PC-3 (cell line): Measurements from ENCODE around the gene NUMA1. TPM values are rescaled to one million over a fixed set of nuclear protein-coding genes. Genes with fewer than 3 reads are reported as not detected.

Experiments used
- ATAC-seq: fragments of 200-7000 bp; cut with Tn5 transposase; 2 replicates; pipeline ENCODE4 v1.9.1; 2020; ENCODE audit warnings: mild to moderate bottlenecking, moderate library complexity
- BruUV-seq: library from RNA; stranded (reverse); fragments of 400-500 nt; replicated peaks from 2 replicates; lab custom pipeline; 2021; lab: Mats Ljungman, UMichigan
- CTCF ChIA-PET: fragments of 300-600 bp; sonication (Branson Sonifier 250); formaldehyde crosslinking; loops from one replicate; lab custom pipeline; 2022; ENCODE audit warnings: antibody characterized with exemption; lab: Charles Lee
- POLR2A ChIA-PET: fragments of 300-600 bp; sonication (Branson Sonifier 250); formaldehyde crosslinking; loops from one replicate; lab custom pipeline; 2022; ENCODE audit warnings: antibody characterized with exemption; ENCODE audit not compliant: unreplicated experiment; lab: Charles Lee
- DNase-seq: peaks from one replicate; pipeline ENCODE4 v3.0.0-alpha.2; 2015
- H2AFZ ChIP-seq: fragments of 300-600 bp; sonication (generic); 2 replicates; pipeline ENCODE4 v1.6.0; 2016; ENCODE audit warnings: antibody characterized with exemption, low read length
- H3F3A ChIP-seq: fragments of 300-600 bp; sonication (generic); one replicate; pipeline ENCODE4 v1.6.0; 2017; ENCODE audit warnings: antibody characterized with exemption, low read length, control low read depth, mild to moderate bottlenecking; ENCODE audit not compliant: unreplicated experiment
- H3K27ac ChIP-seq: fragments of 300-600 bp; sonication (generic); 2 replicates; pipeline ENCODE4 v1.5.1; 2016; ENCODE audit warnings: mild to moderate bottlenecking, low read length
- H3K27me3 ChIP-seq: fragments of 300-600 bp; sonication (generic); 2 replicates; pipeline ENCODE4 v1.6.1; 2016; ENCODE audit warnings: low read length, mixed read lengths
- H3K36me3 ChIP-seq: fragments of 300-600 bp; sonication (generic); 2 replicates; pipeline ENCODE4 v1.6.1; 2016; ENCODE audit warnings: low read depth, mixed run types, low read length, mixed read lengths
- H3K4me1 ChIP-seq: fragments of 300-600 bp; sonication (generic); 2 replicates; pipeline ENCODE4 v1.5.1; 2016; ENCODE audit warnings: low read length; ENCODE audit not compliant: insufficient read depth
- H3K4me2 ChIP-seq: fragments of 300-600 bp; sonication (generic); 2 replicates; pipeline ENCODE4 v1.6.0; 2016; ENCODE audit warnings: low read length
- H3K4me3 ChIP-seq: fragments of 300-600 bp; sonication (generic); 2 replicates; pipeline ENCODE4 v1.5.1; 2016; ENCODE audit warnings: mild to moderate bottlenecking, low read length, mixed read lengths
- H3K79me2 ChIP-seq: fragments of 300-600 bp; sonication (generic); 2 replicates; pipeline ENCODE4 v1.6.1; 2017; ENCODE audit warnings: low read length, mixed read lengths
- H3K9ac ChIP-seq: fragments of 300-600 bp; sonication (generic); 2 replicates; pipeline ENCODE4 v1.6.0; 2016; ENCODE audit warnings: mild to moderate bottlenecking, low read length
- H3K9me2 ChIP-seq: fragments of 300-600 bp; sonication (generic); replicated peaks from 2 replicates; pipeline ENCODE4 v1.6.1; 2016; ENCODE audit warnings: mixed run types, low read length, mixed read lengths
- H3K9me3 ChIP-seq: fragments of 300-600 bp; sonication (generic); 2 replicates; pipeline ENCODE4 v1.6.1; 2016; ENCODE audit warnings: low read length, mixed read lengths
- H4K20me1 ChIP-seq: fragments of 300-600 bp; sonication (generic); 2 replicates; pipeline ENCODE4 v1.6.1; 2016; ENCODE audit warnings: low read length, mixed read lengths
- EZH2 ChIP-seq: fragments of 300-600 bp; sonication (generic); IDR thresholded peaks from one replicate; pipeline ENCODE4 v1.6.1; 2017; ENCODE audit warnings: antibody characterized with exemption, mild to moderate bottlenecking, low read length; ENCODE audit not compliant: unreplicated experiment
- EZH2phosphoT487 ChIP-seq: fragments of 300-600 bp; sonication (generic); IDR thresholded peaks from 2 replicates; pipeline ENCODE4 v1.6.1; 2018; ENCODE audit warnings: mild to moderate bottlenecking, antibody characterized with exemption, low read length, borderline replicate concordance
- intact Hi-C: fragments of 100-400 bp; cut with micrococcal nuclease; formaldehyde crosslinking; loops from 2 replicates; pipeline ENCODE4 v1.9.0; 2023
- total RNA-seq: library from RNA; depleted of rRNA; stranded (reverse); fragments of >200 nt; gene quantifications from 2 replicates; pipeline ENCODE4 v1.2.3, GENCODE V29; 2014
- TF ChIP-seq, protein P1 (sequence below): fragments of 300-600 bp; sonication (generic); conservative IDR thresholded peaks from 2 replicates; pipeline ENCODE4 v1.5.1; 2017; ENCODE audit warnings: antibody characterized with exemption, low read depth, mild to moderate bottlenecking, low read length

The NUMA1 gene
- total RNA-seq, 1 experiment from 2014 or later, result 145 TPM

DNA sequence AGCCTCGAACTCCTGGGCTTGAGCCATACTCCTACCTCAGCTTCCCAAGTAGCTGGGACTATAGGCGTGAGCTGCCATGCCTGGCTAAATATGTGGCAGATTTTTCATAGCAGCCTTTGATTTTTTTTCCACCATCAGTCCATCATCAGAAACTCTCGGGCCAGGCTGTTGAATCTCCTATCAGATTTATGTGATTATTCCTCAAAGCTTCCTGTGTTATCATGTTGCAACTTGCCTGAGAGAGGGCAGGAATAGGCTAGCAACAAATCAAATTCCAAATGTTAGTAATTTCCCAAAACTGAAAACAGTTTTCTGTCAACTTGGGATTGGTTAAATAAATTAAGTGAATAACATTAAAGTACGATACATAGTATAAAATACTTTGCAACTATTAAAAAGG, 3.7 kb upstream of the NUMA1 start:
- ATAC-seq (no peak), DNase-seq (no peak)
- ChIA-PET CTCF (no interaction called here), POLR2A (no interaction called here)
- TF ChIP-seq EZH2 (no peak), EZH2phosphoT487 (no peak)
- TF ChIP-seq, protein P1, sequence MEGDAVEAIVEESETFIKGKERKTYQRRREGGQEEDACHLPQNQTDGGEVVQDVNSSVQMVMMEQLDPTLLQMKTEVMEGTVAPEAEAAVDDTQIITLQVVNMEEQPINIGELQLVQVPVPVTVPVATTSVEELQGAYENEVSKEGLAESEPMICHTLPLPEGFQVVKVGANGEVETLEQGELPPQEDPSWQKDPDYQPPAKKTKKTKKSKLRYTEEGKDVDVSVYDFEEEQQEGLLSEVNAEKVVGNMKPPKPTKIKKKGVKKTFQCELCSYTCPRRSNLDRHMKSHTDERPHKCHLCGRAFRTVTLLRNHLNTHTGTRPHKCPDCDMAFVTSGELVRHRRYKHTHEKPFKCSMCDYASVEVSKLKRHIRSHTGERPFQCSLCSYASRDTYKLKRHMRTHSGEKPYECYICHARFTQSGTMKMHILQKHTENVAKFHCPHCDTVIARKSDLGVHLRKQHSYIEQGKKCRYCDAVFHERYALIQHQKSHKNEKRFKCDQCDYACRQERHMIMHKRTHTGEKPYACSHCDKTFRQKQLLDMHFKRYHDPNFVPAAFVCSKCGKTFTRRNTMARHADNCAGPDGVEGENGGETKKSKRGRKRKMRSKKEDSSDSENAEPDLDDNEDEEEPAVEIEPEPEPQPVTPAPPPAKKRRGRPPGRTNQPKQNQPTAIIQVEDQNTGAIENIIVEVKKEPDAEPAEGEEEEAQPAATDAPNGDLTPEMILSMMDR, result no peak
- H3K4me1 ChIP-seq, result peaks cover 18% of the 10 kb centered on the region
- H3K9me2 ChIP-seq, result no peaks in the 10 kb centered on the region
- peaks cover 12% of the 10 kb centered on the region for H3K79me2 ChIP-seq
- H3K4me2 ChIP-seq, result no peak overlapping the region
- H3K9ac ChIP-seq, result no peak overlapping the region
- no peaks in the 10 kb centered on the region for H3K27me3 ChIP-seq
- no peaks in the 10 kb centered on the region for H3F3A ChIP-seq
- no peak overlapping the region for H2AFZ ChIP-seq
- no peaks in the 10 kb centered on the region; the same call in 1 of the 2 replicates for H3K36me3 ChIP-seq
- no peak overlapping the region for H3K27ac ChIP-seq
- no TSS peak for BruUV-seq
- H3K9me3 ChIP-seq, result no peaks in the 10 kb centered on the region
- no peak overlapping the region for H3K4me3 ChIP-seq
- no peaks in the 10 kb centered on the region for H4K20me1 ChIP-seq
- intact Hi-C loops, result no loop called here

GRCh38 chr11:72083414-72083813, 3.1 kb upstream of the NUMA1 start:
- no peaks in the 10 kb centered on the region for H3K9me2 ChIP-seq
- peaks cover 19% of the 10 kb centered on the region for H3K79me2 ChIP-seq
- no peak overlapping the region for H3K27ac ChIP-seq
- no peaks in the 10 kb centered on the region for H3K9me3 ChIP-seq
- TF ChIP-seq, protein P1, result no peak
- TF ChIP-seq EZH2phosphoT487 (no peak), EZH2 (no peak)
- peaks cover 24% of the 10 kb centered on the region for H3K4me1 ChIP-seq
- POLR2A ChIA-PET, result no interaction called here
- H3K4me3 ChIP-seq, result no peak overlapping the region
- ATAC-seq (no peak), DNase-seq (no peak)
- H3K9ac ChIP-seq, result no peak overlapping the region
- CTCF ChIA-PET, result no interaction called here
- peaks cover 6% of the 10 kb centered on the region; the same call in 1 of the 2 replicates for H4K20me1 ChIP-seq
- BruUV-seq, result no TSS peak
- H3F3A ChIP-seq, result no peaks in the 10 kb centered on the region
- no peaks in the 10 kb centered on the region; the same call in 1 of the 2 replicates for H3K36me3 ChIP-seq
- no peaks in the 10 kb centered on the region for H3K27me3 ChIP-seq
- H3K4me2 ChIP-seq, result no peak overlapping the region
- H2AFZ ChIP-seq, result no peak overlapping the region
- intact Hi-C loops, result no loop called here

- no peaks in the 10 kb centered on the region for H3F3A ChIP-seq
- peak; percentile 73 for DNase-seq
- ATAC-seq, result no peak
- H3K36me3 ChIP-seq, result no peaks in the 10 kb centered on the region
- no TSS peak for BruUV-seq
- CTCF ChIA-PET, result interaction anchor here (0.6 to 1.4 kb wide), 2 partner anchors 10 to 49 kb away, joined by 4 to 5 read pairs; no protein-coding TSS in a partner anchor
- intact Hi-C loops, result loop anchor here (2.0 kb wide), 1 partner anchor 57 kb away; no protein-coding TSS in a partner anchor
- H3K27me3 ChIP-seq, result no peaks in the 10 kb centered on the region
- peaks cover 31% of the 10 kb centered on the region for H3K4me1 ChIP-seq
- POLR2A ChIA-PET, result interaction anchor here (0.5 kb wide), 1 partner anchor 38 kb away, joined by 3 read pairs; no protein-coding TSS in a partner anchor
- peak overlapping the region; percentile 85 for H3K4me2 ChIP-seq
- no peaks in the 10 kb centered on the region for H3K9me2 ChIP-seq
- peaks cover 33% of the 10 kb centered on the region for H3K79me2 ChIP-seq
- H3K9ac ChIP-seq, result no peak overlapping the region
- TF ChIP-seq EZH2phosphoT487 (no peak), EZH2 (no peak)
- TF ChIP-seq, protein P1, result no peak
- peaks cover 12% of the 10 kb centered on the region; the same call in 1 of the 2 replicates for H4K20me1 ChIP-seq
- H3K4me3 ChIP-seq, result peak overlapping the region; percentile 86; the same call in 1 of the 2 replicates
- peak overlapping the region; percentile 93 for H2AFZ ChIP-seq
- peak overlapping the region; percentile 69 for H3K27ac ChIP-seq
- no peaks in the 10 kb centered on the region for H3K9me3 ChIP-seq
Observed at GRCh38 chr11:72081821-72082453, 1.6 kb upstream of the NUMA1 start.
